Dedifferentiated amniotic fluid mesenchymal stem cell (primary cell): ENCODE data around the gene TMC3.

Source experiments
- DNase-seq: peaks from one replicate; pipeline ENCODE4 v3.0.0-alpha.2; 2016; ENCODE audit errors: extremely low spot score

The TMC3 gene

GRCh38 chr15:81322676-81323253 is 51.2 kb downstream of the TMC3 start:
- no peak for DNase-seq

GRCh38 chr15:81321667-81322066 is 52.3 kb downstream of the TMC3 start:
- no peak for DNase-seq

- DNase-seq = no peak
Observed at GRCh38 chr15:81317642-81318017, 56.4 kb downstream of the TMC3 start.

- DNase-seq = no peak
Observed at GRCh38 chr15:81316267-81316666, 57.7 kb downstream of the TMC3 start.

GRCh38 chr15:81315452-81316175 is 58.4 kb downstream of the TMC3 start:
- no peak for DNase-seq

- DNase-seq = no peak
Observed at GRCh38 chr15:81314378-81314777, 59.6 kb downstream of the TMC3 start.

GRCh38 chr15:81313686-81314085 is 60.3 kb downstream of the TMC3 start:
- DNase-seq = no peak

- DNase-seq = peak; percentile 99
Observed at GRCh38 chr15:81312790-81313543, 61.0 kb downstream of the TMC3 start.

GRCh38 chr15:81311752-81312464 is 62.1 kb downstream of the TMC3 start:
- no peak for DNase-seq

GRCh38 chr15:81310480-81310879 is 63.5 kb downstream of the TMC3 start:
- no peak for DNase-seq

GRCh38 chr15:81309647-81310450 is 64.2 kb downstream of the TMC3 start:
- no peak for DNase-seq

- DNase-seq = no peak
Observed at GRCh38 chr15:81308260-81308659, 65.8 kb downstream of the TMC3 start.

- no peak for DNase-seq
Observed at GRCh38 chr15:81304226-81304625, 69.8 kb downstream of the TMC3 start.

- DNase-seq = no peak
Observed at GRCh38 chr15:81303244-81304225, 70.5 kb downstream of the TMC3 start.

GRCh38 chr15:81302701-81303109 is 71.3 kb downstream of the TMC3 start:
- no peak for DNase-seq

GRCh38 chr15:81301815-81302399 is 72.1 kb downstream of the TMC3 start:
- DNase-seq = no peak

GRCh38 chr15:81301385-81301784 is 72.6 kb downstream of the TMC3 start:
- no peak for DNase-seq

GRCh38 chr15:81299630-81300273 is 74.3 kb downstream of the TMC3 start:
- no peak for DNase-seq

GRCh38 chr15:81299156-81299555 is 74.9 kb downstream of the TMC3 start:
- DNase-seq = no peak
